ENCODE measurements around the gene GK2.

Gene GK2
- total RNA-seq, result 0 reads per million in 2 donors

DNA sequence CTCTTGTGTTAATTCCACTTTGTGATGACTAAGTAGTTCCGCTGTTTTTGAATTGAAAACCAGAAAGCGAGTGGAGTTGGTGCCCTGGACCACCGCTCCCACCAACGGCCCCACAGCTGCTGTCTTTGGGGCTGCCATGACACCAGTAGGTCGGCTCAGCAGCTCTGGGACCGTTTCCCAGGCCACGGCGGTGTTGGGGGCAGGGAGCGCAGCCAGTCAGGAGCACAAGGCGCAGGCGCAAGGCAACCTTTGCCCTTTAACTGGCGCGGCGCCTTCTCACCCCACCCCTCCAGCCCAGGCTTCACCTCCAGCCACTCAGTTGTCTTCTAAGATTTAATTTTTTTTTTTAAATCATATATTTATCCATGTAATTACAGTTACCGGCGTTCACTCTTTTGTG, at the start of gene GK2:
GK2 (minus strand) TSS at position 166 of the 400 bp plus-strand sequence; CDS start at position 138, 28 bp downstream.
- no peak for DNase-seq

DNA sequence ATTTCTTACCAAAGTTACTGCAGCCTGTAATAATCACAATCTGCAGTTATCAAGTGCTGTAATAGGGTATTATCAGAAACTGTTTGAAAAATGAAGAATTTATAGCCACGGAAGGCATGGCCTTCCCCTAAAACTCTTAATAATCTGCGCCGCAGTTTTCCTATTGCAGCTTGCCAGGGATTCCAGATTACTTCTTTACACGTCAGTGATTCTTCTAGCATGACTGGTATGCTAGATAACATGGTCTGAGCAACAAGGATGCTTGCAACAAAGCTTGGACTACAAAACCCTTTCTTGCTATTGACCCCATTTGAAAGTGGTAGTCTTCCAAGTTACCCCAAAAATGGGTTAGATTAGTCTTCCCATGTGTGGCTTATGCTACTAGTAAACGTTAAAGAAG, 47.2 kb upstream of the GK2 start:
- DNase-seq, result no peak

DNA sequence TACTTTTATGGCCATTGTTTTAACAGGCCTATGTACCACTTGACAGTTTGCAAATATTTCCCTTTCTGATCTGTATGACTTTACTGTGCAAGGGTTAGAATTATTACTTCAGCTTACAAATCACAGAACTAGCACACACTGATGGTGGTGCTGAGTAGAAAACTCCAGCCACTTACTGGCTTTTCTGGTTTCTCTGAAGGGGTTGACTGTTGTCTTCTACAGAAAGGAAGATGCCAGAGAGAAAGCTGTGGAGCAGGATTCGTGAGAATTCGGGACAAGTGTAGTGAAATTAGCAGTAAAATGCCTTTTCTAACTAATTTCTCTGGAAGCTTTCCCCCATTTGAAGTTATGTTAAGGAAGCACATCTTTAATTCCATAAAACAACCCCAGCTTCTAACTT, 46.6 kb upstream of the GK2 start:
- no peak for DNase-seq

- DNase-seq, result no peak
Measured at GRCh38 chr4:79450053-79450452, 42.0 kb upstream of the GK2 start.

- DNase-seq, result no peak
Measured at GRCh38 chr4:79446145-79446544, 38.1 kb upstream of the GK2 start.

GRCh38 chr4:79445371-79445781, 37.3 kb upstream of the GK2 start:
- DNase-seq, result no peak

GRCh38 chr4:79442422-79442821, 34.4 kb upstream of the GK2 start:
- DNase-seq, result no peak

GRCh38 chr4:79439489-79439888, 31.5 kb upstream of the GK2 start:
- DNase-seq, result no peak

DNA sequence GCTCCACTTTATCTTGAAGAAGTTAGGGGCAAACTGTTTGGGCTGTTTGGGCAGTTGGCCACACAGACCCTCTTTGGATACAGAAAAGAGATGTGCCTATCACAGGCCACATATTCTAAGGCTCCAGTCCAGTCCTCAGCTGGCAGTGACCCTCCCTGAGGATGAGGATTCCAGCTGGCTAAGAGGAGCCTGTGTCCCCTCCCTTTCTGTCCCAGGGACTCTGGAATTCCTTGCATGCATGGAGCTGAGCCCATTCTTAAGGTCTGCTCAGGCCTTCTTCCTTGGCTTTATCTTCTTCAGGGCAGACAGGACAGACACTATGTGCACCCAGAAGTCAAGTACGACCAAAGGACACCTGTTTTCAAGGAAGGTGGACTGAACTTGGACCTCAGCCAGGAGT, 23.8 kb upstream of the GK2 start:
- DNase-seq, result no peak

- DNase-seq, result no peak
Measured at GRCh38 chr4:79429113-79429903, 21.3 kb upstream of the GK2 start.

GRCh38 chr4:79426989-79427388, 19.0 kb upstream of the GK2 start:
- no peak for DNase-seq

DNA sequence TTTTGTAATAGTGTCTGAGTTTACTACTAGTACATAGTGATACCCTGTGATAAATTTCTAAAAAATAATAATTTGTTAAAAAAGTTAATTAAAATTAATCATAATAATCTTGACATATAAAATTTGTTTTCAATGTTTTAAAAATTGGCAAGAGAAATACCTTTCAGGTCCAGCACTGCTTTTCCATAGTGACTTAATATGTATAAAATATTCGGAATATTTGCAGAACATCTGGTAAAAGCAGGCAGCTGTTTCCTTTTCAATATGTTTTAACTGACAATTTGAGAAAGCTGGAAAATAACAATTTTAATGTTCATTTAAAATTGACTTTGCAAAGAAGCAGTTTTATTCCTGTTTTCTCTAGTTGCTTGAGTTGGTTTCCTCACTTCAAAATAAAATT, 17.6 kb upstream of the GK2 start:
- no peak for DNase-seq

- DNase-seq, result no peak
Measured at GRCh38 chr4:79421483-79421882, 13.5 kb upstream of the GK2 start.

DNA sequence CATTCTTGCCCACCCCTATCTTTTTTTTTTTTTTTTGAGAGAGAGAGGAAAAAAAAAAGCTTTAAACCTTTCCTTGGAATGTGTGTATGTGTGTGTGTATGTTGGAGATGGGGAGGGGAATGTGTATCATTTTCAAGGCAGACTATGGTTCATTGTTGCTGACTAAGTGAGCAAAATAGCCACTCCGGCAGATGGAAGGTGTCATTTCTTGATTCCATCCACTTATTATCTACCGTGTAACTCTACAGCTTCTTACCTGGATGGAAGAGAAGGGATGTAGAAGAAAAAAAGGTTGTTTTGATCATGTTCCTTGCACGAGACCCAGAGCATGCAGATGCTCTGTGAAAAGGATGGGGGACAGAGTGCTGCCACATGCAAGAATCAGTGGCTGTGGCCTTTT, 5.9 kb upstream of the GK2 start:
- DNase-seq, result no peak

GRCh38 chr4:79413032-79413885, 5.2 kb upstream of the GK2 start:
- no peak for DNase-seq

DNA sequence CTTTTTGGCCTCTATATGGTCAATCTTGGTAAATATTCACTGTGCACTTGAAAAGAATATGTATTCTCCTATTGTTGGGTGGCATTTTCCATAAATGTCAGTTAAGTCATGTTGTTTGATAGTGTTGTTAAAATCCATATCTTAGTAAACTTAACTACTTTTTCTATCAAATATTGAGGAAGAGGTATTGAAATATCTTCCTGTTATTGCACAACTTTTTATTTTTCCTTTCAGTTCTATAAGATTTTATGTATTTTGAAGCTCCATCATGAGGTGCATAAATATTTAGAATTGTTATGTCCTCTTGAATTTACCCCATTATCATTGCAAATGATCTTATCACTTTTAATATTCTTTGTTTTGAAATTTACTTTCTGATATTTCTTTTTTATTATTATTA, 3.4 kb downstream of the GK2 start:
- DNase-seq, result no peak

DNA sequence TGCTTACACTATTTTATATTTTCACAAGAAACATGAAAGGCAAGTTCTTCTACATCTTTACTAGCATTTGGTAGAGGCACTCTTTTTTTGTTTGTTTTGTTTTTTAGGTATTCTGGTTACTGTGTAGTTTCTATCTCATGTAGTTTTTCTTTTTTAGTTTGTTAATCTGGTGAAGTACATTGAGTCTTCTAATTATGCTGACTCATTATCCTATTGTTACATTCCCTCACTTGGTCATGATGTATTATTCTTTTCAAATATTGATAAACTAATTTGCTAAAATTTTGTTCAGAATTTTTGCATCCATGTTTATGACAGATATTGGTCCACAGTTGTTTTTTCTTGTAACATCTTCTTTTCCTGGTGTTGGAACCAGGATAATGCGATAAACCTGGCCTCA, 4.7 kb downstream of the GK2 start:
- DNase-seq, result no peak

DNA sequence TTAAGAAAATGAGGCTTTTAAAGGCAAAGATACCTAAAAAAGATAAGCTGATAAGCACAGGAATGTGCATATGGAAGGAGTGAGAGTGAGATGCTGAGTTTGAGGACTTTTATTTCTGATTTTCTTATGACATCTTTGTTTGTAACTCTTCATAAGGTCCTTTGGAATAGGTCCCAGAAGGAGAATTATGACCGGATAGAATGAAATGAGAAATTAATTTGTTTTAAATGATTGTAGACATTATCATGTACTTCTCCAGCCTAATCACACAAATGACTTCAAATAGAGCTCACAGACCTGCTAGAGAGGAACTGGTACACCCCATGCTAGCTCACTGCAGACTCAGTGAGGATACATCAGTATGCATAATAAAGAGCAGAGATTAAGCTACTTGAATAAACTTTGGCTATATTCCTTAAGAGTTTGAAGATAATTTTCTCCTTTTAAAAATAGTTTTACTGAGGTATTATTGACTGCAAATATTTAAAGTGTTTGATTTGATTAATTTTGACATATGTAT, 5.6 kb downstream of the GK2 start:
- no peak for DNase-seq

DNA sequence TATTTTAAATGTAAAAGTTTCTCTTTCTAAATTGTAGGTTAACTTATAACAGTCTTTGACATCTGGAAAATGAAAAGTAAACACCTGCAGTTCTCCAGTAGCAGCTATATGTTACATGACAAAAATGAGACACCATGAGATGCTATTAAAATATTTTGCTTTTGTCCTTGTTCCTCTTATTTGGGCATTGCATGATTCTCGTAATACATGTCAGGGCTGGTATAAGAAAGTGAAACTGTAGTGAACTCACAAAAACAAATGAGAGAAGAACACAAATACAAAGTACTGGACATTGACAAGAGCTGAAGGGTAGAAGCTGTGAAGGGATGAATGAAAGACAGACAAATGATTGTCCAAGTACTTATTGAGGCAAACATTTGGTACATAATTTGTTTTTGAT, 9.0 kb downstream of the GK2 start:
- no peak for DNase-seq

DNA sequence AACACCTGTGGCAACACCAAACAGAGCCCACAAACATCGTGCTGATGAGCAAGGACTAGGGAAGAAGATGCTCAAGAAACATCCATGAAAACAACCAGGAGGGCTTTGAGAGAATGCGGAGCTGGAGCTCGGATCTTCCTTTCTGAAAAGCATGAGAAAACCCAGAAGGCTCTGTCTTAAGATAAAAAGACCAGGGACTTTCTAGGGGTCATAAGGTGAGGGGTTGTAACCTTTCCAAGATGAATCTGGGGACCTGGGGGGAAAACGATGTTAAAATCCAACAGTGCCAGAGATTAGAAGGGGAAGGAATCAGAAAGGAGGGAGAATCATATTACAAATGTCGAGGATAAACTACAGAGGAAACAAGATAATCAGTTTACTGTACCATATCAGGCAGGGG, 10.1 kb downstream of the GK2 start:
- DNase-seq, result no peak

DNA sequence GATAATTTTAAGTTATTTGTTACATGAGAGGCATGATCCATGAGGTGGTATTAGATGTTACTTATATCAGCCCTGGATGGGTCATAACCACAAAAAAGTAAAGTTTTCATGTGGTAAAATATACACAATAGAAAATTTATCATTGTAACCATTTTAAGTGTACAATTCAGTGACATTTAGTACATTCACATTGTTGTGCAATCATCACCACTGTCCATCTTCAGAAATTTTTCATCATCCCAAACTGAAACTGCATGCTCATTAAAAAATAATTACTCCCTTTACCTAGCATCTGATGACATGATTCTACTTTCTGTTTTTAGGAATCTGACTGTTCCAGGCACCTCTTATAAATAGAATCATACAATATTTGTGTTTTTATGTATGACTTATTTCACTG, 11.2 kb downstream of the GK2 start:
- DNase-seq, result no peak

DNA sequence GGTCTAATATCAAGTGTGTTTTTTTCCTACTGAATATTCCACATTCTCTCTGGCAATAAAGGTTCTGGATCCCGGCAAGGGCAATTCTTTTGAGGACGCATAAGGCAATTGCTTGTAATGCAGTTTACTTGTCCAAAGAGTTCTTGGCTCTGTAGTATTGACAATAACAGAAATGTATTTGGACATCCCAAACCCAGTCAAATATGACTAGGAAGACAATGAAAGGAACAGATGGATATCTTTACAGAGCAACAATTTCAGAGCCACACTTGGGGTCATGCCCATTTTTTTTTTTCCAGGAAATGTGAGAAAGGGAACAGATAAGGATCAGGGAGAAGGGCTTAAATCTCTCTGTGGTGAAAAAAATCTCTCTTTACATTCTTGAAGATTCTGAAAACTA, 12.2 kb downstream of the GK2 start:
- DNase-seq, result no peak

- DNase-seq, result no peak
Measured at GRCh38 chr4:79390890-79391289, 17.1 kb downstream of the GK2 start.

DNA sequence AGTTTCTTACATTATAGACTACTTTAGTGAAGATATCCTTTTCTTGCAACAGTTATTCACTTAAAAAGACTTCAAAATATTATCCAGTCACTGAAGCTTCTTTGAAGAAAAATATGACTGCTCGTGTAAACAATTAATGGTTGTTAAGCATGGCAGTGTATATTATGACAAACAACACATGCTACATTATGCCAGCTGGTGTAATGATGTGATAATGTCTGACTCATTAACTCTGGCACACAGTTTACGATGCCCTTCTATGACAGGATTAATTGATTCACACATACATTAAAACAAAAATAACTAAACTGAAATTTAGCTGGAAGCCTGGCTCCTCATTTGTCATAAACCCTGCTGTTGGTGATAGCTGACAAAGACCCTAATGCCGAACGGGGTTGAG, 22.4 kb downstream of the GK2 start:
- no peak for DNase-seq
